DND-41 (cell line): ENCODE measurements around the gene DCUN1D2.

ENCODE experiments used
- ATAC-seq: fragments of 200-7000 bp; cut with Tn5 transposase; 3 replicates; pipeline ENCODE4 v1.9.1; 2021; ENCODE audit warnings: low read depth; ENCODE audit not compliant: insufficient read depth
- DNase-seq: peaks from one replicate; pipeline ENCODE4 v3.0.0-alpha.2; 2020
- H2AFZ ChIP-seq: 2 replicates; pipeline ENCODE4 v1.6.0; 2012; ENCODE audit warnings: low read depth, low read length
- H3K27ac ChIP-seq: 2 replicates; pipeline ENCODE4 v1.5.1; 2012; ENCODE audit warnings: low read length, inconsistent platforms
- H3K27me3 ChIP-seq: fragments of 200-600 bp; sonication (generic); 2 replicates; pipeline ENCODE4 v1.6.0; 2012; ENCODE audit warnings: low read length, mild to moderate bottlenecking, inconsistent platforms; ENCODE audit not compliant: insufficient read depth, poor library complexity
- H3K36me3 ChIP-seq: 2 replicates; pipeline ENCODE4 v1.5.1; 2012; ENCODE audit warnings: low read length, inconsistent platforms; ENCODE audit not compliant: insufficient read depth
- H3K4me1 ChIP-seq: 2 replicates; pipeline ENCODE4 v1.5.1; 2012; ENCODE audit warnings: mild to moderate bottlenecking, low read length; ENCODE audit not compliant: insufficient read depth
- H3K4me2 ChIP-seq: 2 replicates; pipeline ENCODE4 v1.6.0; 2012; ENCODE audit warnings: mild to moderate bottlenecking, moderate library complexity, low read length, inconsistent platforms; ENCODE audit not compliant: insufficient read depth
- H3K4me3 ChIP-seq, 2 experiments: fragments of 200-600 bp in 1 of 2; shearing (Covaris generic) in 1 of 2; 2 replicates each; pipeline ENCODE4 v1.5.1; 2012 to 2016; ENCODE audit warnings: inconsistent platforms in 2 of 2, low read length in 2 of 2, mild to moderate bottlenecking in 2 of 2, low read depth in 1 of 2, moderate library complexity in 1 of 2
- H3K79me2 ChIP-seq: 2 replicates; pipeline ENCODE4 v1.6.0; 2012; ENCODE audit warnings: low read length, inconsistent platforms; ENCODE audit not compliant: insufficient read depth
- H3K9ac ChIP-seq: 2 replicates; pipeline ENCODE4 v1.6.0; 2012; ENCODE audit warnings: low read depth, mild to moderate bottlenecking, inconsistent platforms, low read length, moderate library complexity
- H3K9me3 ChIP-seq: 2 replicates; pipeline ENCODE4 v1.5.1; 2012; ENCODE audit warnings: low read length, moderate library complexity, mild to moderate bottlenecking, inconsistent platforms; ENCODE audit not compliant: insufficient read depth, severe bottlenecking
- H4K20me1 ChIP-seq: 2 replicates; pipeline ENCODE4 v1.6.0; 2012; ENCODE audit warnings: low read length; ENCODE audit not compliant: insufficient read depth
- EZH2 ChIP-seq: IDR thresholded peaks from 3 replicates; pipeline ENCODE4 v1.6.1; 2012; ENCODE audit warnings: borderline replicate concordance, low read depth, mild to moderate bottlenecking, moderate library complexity, low read length, inconsistent platforms; ENCODE audit not compliant: severe bottlenecking
- TF ChIP-seq, protein P1 (sequence below): IDR thresholded peaks from 2 replicates; pipeline ENCODE4 v1.5.1; 2012; ENCODE audit warnings: borderline replicate concordance, low read length, moderate library complexity, mild to moderate bottlenecking; ENCODE audit not compliant: poor library complexity, severe bottlenecking; ENCODE audit errors: extremely low read depth

DCUN1D2 gene

DNA sequence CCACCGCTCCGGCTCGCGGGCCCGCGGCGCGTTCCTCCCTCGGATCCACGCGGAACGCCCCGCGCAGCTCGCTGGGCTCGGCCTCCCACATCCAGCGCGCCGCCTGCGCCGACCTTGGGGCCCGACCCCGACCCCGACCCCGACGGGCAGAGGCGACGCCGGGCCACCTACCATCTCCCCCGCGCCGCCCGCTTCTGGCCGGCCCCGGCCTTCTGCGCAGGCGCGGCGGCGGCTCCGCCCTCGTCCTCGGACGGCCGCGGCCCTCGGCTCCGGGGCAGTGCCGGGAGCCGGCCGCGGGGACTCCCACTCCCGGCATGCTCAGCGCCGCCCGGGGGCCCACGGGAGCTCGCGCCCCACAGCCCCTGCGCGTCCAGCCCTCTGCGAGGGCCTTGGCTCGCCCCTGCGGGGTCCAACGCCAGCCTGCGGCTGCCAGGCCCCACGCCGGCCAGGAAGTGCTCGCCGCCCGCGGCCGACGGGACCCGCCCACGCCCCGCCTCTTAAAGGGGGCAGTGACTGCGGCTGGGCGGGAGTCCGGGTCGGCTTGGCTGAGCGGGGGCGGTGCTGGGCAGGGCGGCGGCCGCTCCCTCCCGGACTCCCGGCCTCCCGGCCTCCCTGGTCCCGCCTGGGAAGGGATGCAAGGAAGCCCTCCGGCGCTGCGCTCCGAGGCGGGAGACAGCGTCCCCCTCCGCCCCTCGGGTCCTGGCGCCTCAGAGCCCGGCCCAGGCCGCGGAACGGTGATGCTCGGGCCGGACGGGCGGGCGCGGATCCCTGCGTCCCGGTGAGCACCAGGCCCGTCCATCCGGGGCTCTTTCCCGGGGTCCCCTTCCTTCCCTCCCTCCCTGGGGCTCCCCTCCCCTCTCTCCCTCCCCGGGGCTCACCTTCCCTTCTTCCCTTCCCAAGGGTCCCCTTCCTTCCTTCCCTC is at the start of gene DCUN1D2:
Gene DCUN1D2, minus strand, starts transcription at position 216 of the 922 bp plus-strand sequence. Its CDS starts 42 bp downstream, at position 174.
- Histone ChIP-seq H3K4me3 (peak within 1 kb of the TSS; percentile 76 to 80), H2AFZ (peak within 1 kb of the TSS; percentile 61), H3K9ac (peak within 1 kb of the TSS; percentile 82), H3K79me2 (peaks cover 67% of the 10 kb centered on the region), H3K4me1 (peaks cover 49% of the 10 kb centered on the region), H4K20me1 (peaks cover 37% of the 10 kb centered on the region), H3K27me3 (no peaks in the 10 kb centered on the region), H3K27ac (peak within 1 kb of the TSS; percentile 70), H3K36me3 (peaks cover 11% of the 10 kb centered on the region), H3K9me3 (no peaks in the 10 kb centered on the region), H3K4me2 (peak within 1 kb of the TSS; percentile 96)
- TF ChIP-seq EZH2 = no peak
- TF ChIP-seq, protein P1, sequence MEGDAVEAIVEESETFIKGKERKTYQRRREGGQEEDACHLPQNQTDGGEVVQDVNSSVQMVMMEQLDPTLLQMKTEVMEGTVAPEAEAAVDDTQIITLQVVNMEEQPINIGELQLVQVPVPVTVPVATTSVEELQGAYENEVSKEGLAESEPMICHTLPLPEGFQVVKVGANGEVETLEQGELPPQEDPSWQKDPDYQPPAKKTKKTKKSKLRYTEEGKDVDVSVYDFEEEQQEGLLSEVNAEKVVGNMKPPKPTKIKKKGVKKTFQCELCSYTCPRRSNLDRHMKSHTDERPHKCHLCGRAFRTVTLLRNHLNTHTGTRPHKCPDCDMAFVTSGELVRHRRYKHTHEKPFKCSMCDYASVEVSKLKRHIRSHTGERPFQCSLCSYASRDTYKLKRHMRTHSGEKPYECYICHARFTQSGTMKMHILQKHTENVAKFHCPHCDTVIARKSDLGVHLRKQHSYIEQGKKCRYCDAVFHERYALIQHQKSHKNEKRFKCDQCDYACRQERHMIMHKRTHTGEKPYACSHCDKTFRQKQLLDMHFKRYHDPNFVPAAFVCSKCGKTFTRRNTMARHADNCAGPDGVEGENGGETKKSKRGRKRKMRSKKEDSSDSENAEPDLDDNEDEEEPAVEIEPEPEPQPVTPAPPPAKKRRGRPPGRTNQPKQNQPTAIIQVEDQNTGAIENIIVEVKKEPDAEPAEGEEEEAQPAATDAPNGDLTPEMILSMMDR = no peak
- ATAC-seq = peak; percentile 75
- DNase-seq = peak; percentile 75

DNA sequence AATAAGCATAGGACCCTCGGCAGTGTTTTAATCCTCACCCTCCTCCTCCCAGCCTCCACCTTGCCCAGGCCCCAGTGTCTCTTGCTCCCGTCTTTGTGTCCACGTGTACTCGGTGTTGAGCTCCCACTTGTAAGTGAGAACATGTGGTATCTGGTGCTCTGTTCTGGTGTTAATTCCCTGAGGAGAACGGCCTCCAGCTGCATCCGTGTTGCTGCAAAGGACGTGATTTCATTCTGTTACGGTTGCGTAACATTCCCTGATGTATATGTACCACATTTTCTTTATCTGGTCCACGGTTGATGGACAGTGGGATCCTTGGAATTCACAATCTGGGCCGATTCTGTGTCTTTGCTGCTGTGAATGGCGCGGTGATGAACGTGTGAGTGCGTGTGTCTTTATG is 49.3 kb upstream of the DCUN1D2 start:
- Histone ChIP-seq H3K4me3 (no peak overlapping the region), H3K4me1 (no peaks in the 10 kb centered on the region), H3K36me3 (peaks cover 23% of the 10 kb centered on the region), H3K27ac (no peak overlapping the region), H3K27me3 (no peaks in the 10 kb centered on the region), H3K9ac (no peak overlapping the region), H3K4me2 (no peak overlapping the region), H3K9me3 (no peaks in the 10 kb centered on the region), H2AFZ (no peak overlapping the region), H4K20me1 (peaks cover 5% of the 10 kb centered on the region; the same call in 1 of the 2 replicates), H3K79me2 (0 out of 2 replicates have a peak, but pooled peaks cover 3% of the 10 kb centered on the region)
- TF ChIP-seq, protein P1 = no peak
- no peak for TF ChIP-seq EZH2
- DNase-seq (no peak), ATAC-seq (no peak)

GRCh38 chr13:113539176-113539575 is 48.7 kb upstream of the DCUN1D2 start:
- H3K4me2 ChIP-seq = no peak overlapping the region
- H3K27me3 ChIP-seq = no peaks in the 10 kb centered on the region
- no peaks in the 10 kb centered on the region for H3K9me3 ChIP-seq
- no peak overlapping the region for H3K27ac ChIP-seq
- TF ChIP-seq, protein P1 = no peak
- TF ChIP-seq EZH2 = no peak
- ATAC-seq = no peak
- H3K36me3 ChIP-seq = peaks cover 23% of the 10 kb centered on the region
- no peak for DNase-seq
- 0 out of 2 replicates have a peak, but pooled peaks cover 3% of the 10 kb centered on the region for H3K79me2 ChIP-seq
- H3K4me3 ChIP-seq = no peak overlapping the region
- no peak overlapping the region for H2AFZ ChIP-seq
- no peaks in the 10 kb centered on the region for H4K20me1 ChIP-seq
- no peaks in the 10 kb centered on the region for H3K4me1 ChIP-seq
- H3K9ac ChIP-seq = no peak overlapping the region
